Smooth muscle cell (in vitro differentiated cells): ENCODE measurements around the gene TGFA. TPM values are rescaled to one million over a fixed set of nuclear protein-coding genes. Genes with fewer than 3 reads are reported as not detected.

Source experiments
- DNase-seq: peaks from one replicate; lab custom pipeline; 2025; ENCODE audit not compliant: unreplicated experiment; lab: John Stamatoyannopoulos, UW
- H2AFZ ChIP-seq: fragments of 200-600 bp; sonication (generic); 2 replicates; pipeline ENCODE4 v1.6.0; 2016; ENCODE audit warnings: antibody characterized with exemption, low read depth, mild to moderate bottlenecking
- H3F3A ChIP-seq: fragments of 200-600 bp; sonication (generic); 2 replicates; pipeline ENCODE4 v1.6.0; 2017; ENCODE audit warnings: antibody characterized with exemption, low read depth
- H3K27ac ChIP-seq: fragments of 200-600 bp; sonication (generic); 2 replicates; pipeline ENCODE4 v1.5.1; 2016; ENCODE audit warnings: low read depth, mild to moderate bottlenecking
- H3K27me3 ChIP-seq: fragments of 200-600 bp; sonication (generic); 2 replicates; pipeline ENCODE4 v1.6.1; 2016; ENCODE audit warnings: low read depth, mild to moderate bottlenecking
- H3K36me3 ChIP-seq: fragments of 200-600 bp; sonication (generic); 2 replicates; pipeline ENCODE4 v1.5.1; 2016; ENCODE audit warnings: low read depth
- H3K4me1 ChIP-seq: fragments of 200-600 bp; sonication (generic); 2 replicates; pipeline ENCODE4 v1.5.1; 2016; ENCODE audit warnings: low read depth
- H3K4me2 ChIP-seq: fragments of 200-600 bp; sonication (generic); 2 replicates; pipeline ENCODE4 v1.6.0; 2016; ENCODE audit warnings: mild to moderate bottlenecking
- H3K4me3 ChIP-seq: fragments of 200-600 bp; sonication (generic); 2 replicates; pipeline ENCODE4 v1.5.1; 2016; ENCODE audit warnings: mild to moderate bottlenecking
- H3K79me2 ChIP-seq: fragments of 200-600 bp; sonication (generic); 2 replicates; pipeline ENCODE4 v1.6.0; 2016; ENCODE audit warnings: low read depth, mild to moderate bottlenecking
- H3K9ac ChIP-seq: fragments of 200-600 bp; sonication (generic); 2 replicates; pipeline ENCODE4 v1.6.0; 2016; ENCODE audit warnings: low read depth
- H3K9me3 ChIP-seq: fragments of 200-600 bp; sonication (generic); replicated peaks from 2 replicates; pipeline ENCODE4 v1.5.1; 2016; ENCODE audit warnings: low read depth
- H4K20me1 ChIP-seq: fragments of 200-600 bp; sonication (generic); 2 replicates; pipeline ENCODE4 v1.6.0; 2016; ENCODE audit warnings: low read depth
- WGBS: methylation state at CpG from one replicate; pipeline ENCODE4 v1.1.7; 2016; ENCODE audit warnings: low lambda C conversion rate; 5-methylcytosine and 5-hydroxymethylcytosine counted together
- polyA plus RNA-seq: library from polyadenylated mRNA; unstranded; fragments of >200 nt; fragmentation: Nextera tagmentation; extraction: Ambion mirVana; gene quantifications from 2 replicates; pipeline ENCODE4 v1.2.1, GENCODE V29; 2016
- total RNA-seq: library from RNA; depleted of rRNA; stranded (reverse); fragments of >200 nt; gene quantifications from 2 replicates; pipeline ENCODE4 v1.2.3, GENCODE V29; 2014
- TF ChIP-seq, protein P1 (sequence below): fragments of 200-600 bp; sonication (generic); IDR thresholded peaks from 2 replicates; pipeline ENCODE4 v1.5.1; 2017; ENCODE audit warnings: borderline replicate concordance, mild to moderate bottlenecking, antibody characterized with exemption; ENCODE audit not compliant: insufficient read depth, poor library complexity, severe bottlenecking

The TGFA gene
- total and polyA plus RNA-seq, 2 experiments from 2014 or later, result 0.21 to 2.4 TPM

DNA sequence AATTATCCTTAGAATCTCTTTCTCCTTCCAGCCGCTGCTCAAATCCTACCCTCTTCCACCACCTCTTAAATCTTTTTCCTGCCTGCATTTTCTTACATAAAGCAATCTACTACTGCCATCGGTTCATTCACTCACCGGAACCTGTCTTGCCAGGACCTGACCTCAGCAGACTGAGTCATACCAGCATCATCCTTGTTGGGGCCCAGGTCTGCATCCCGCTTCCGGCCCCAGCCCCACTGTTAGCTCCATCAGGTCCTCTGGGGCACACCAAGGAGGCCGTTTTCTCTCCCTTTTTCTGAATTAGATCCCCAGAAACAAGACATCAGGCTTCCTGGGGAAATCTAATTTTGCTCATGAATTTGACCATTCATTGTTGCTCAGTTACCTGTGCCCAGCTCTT is 42.7 kb upstream of the TGFA start:
- H3K4me3 ChIP-seq, result no peak overlapping the region
- no peaks in the 10 kb centered on the region for H3K27me3 ChIP-seq
- no peak overlapping the region for H3K4me2 ChIP-seq
- peak overlapping the region; percentile 78 for H3K27ac ChIP-seq
- H3K4me1 ChIP-seq, result no peaks in the 10 kb centered on the region
- H3K9me3 ChIP-seq, result peaks cover 2% of the 10 kb centered on the region
- H4K20me1 ChIP-seq, result no peaks in the 10 kb centered on the region
- no peaks in the 10 kb centered on the region for H3F3A ChIP-seq
- no peaks in the 10 kb centered on the region for H3K36me3 ChIP-seq
- DNase-seq, result no peak
- H3K79me2 ChIP-seq, result no peaks in the 10 kb centered on the region
- peak overlapping the region; percentile 17 for H2AFZ ChIP-seq
- H3K9ac ChIP-seq, result no peak overlapping the region
- TF ChIP-seq, protein P1, sequence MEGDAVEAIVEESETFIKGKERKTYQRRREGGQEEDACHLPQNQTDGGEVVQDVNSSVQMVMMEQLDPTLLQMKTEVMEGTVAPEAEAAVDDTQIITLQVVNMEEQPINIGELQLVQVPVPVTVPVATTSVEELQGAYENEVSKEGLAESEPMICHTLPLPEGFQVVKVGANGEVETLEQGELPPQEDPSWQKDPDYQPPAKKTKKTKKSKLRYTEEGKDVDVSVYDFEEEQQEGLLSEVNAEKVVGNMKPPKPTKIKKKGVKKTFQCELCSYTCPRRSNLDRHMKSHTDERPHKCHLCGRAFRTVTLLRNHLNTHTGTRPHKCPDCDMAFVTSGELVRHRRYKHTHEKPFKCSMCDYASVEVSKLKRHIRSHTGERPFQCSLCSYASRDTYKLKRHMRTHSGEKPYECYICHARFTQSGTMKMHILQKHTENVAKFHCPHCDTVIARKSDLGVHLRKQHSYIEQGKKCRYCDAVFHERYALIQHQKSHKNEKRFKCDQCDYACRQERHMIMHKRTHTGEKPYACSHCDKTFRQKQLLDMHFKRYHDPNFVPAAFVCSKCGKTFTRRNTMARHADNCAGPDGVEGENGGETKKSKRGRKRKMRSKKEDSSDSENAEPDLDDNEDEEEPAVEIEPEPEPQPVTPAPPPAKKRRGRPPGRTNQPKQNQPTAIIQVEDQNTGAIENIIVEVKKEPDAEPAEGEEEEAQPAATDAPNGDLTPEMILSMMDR, result no peak
- 67% methylated on average over 6 of the region's 6 CpGs for WGBS

DNA sequence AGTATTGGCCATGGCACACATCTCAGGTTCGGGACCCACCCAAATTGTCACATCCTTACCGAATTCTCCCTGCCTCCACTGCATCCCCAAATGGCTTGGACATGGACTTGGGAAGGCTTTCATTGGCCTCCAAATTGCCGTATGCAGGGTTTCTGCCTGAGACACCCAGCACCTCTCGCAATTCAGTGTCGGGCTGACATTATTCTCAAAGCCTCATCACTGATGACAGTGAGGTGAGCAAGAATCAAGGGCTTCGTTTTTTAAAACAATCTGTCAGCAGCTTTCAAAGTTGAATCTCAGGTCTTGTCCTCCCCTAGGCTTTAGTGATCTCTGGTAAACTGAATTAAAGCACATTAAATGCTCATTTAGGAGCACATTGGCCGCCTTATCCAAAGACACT is 29.5 kb upstream of the TGFA start:
- TF ChIP-seq, protein P1, result no peak
- no peaks in the 10 kb centered on the region for H4K20me1 ChIP-seq
- no peaks in the 10 kb centered on the region for H3K4me1 ChIP-seq
- 86% methylated on average over 7 of the region's 7 CpGs for WGBS
- H3F3A ChIP-seq, result no peaks in the 10 kb centered on the region
- no peaks in the 10 kb centered on the region for H3K9me3 ChIP-seq
- H3K36me3 ChIP-seq, result no peaks in the 10 kb centered on the region
- no peak overlapping the region for H3K4me3 ChIP-seq
- H3K79me2 ChIP-seq, result no peaks in the 10 kb centered on the region
- H3K4me2 ChIP-seq, result no peak overlapping the region
- H3K27ac ChIP-seq, result no peak overlapping the region
- no peak overlapping the region for H3K9ac ChIP-seq
- no peaks in the 10 kb centered on the region for H3K27me3 ChIP-seq
- H2AFZ ChIP-seq, result no peak overlapping the region
- no peak for DNase-seq

DNA sequence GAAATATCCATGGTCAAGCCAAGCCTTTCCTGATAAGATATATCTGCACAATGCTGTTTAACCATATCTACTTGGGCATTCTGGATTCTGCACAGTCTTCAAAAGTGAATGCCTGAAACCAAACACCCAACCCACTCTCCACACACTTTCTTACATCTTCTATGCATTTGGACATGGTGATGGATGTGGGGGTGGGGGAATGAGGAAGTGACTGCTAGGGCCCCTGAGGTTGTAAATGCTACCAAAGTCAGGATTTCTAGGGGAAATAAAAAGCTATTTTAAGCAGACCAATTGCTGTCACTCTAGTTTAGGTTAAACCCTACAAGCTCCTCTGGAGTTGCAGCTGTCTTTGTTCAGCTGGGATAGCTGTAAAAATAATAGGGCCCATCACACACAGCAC is 26.7 kb upstream of the TGFA start:
- Histone ChIP-seq H2AFZ (no peak overlapping the region), H3K4me3 (no peak overlapping the region), H3K36me3 (no peaks in the 10 kb centered on the region), H3K27me3 (no peaks in the 10 kb centered on the region), H3K4me1 (no peaks in the 10 kb centered on the region), H3K4me2 (no peak overlapping the region), H3K27ac (no peak overlapping the region), H4K20me1 (no peaks in the 10 kb centered on the region), H3K9ac (no peak overlapping the region), H3K79me2 (no peaks in the 10 kb centered on the region), H3K9me3 (no peaks in the 10 kb centered on the region), H3F3A (no peaks in the 10 kb centered on the region)
- DNase-seq, result no peak
- TF ChIP-seq, protein P1, result no peak

DNA sequence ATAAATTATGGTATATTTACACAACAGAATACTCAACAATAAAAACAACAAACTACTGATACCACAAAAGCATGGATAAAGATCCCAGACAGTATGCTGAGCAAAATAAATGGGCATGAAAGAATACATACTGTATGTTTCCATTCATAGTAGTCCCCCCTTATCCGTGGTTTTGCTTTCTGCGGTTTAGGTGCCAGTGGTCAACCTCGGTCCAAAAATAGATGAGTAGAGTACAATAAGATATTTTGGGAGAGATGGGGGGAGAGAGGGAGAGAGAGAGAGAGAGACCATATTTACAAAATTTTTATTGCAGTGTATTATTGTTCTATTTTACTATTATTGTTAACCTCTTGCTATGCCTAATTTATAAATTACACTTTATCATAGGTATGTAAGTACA is 21.0 kb upstream of the TGFA start:
- no peaks in the 10 kb centered on the region for H3F3A ChIP-seq
- H3K27me3 ChIP-seq, result no peaks in the 10 kb centered on the region
- TF ChIP-seq, protein P1, result no peak
- H3K4me2 ChIP-seq, result no peak overlapping the region
- H3K9ac ChIP-seq, result no peak overlapping the region
- 86% methylated on average over 3 of the region's 3 CpGs for WGBS
- no peaks in the 10 kb centered on the region for H3K4me1 ChIP-seq
- no peaks in the 10 kb centered on the region for H3K79me2 ChIP-seq
- no peaks in the 10 kb centered on the region for H3K36me3 ChIP-seq
- no peaks in the 10 kb centered on the region for H4K20me1 ChIP-seq
- H3K27ac ChIP-seq, result no peak overlapping the region
- no peak overlapping the region for H2AFZ ChIP-seq
- DNase-seq, result no peak
- no peaks in the 10 kb centered on the region for H3K9me3 ChIP-seq
- H3K4me3 ChIP-seq, result no peak overlapping the region
